Right atrium auricular region (tissue), 2 donors: ENCODE data around the gene CELA3A. TPM values are rescaled to one million over a fixed set of nuclear protein-coding genes. Genes with fewer than 3 reads are reported as not detected.

Experiments used
- DNase-seq: peaks from one replicate; pipeline ENCODE4 v3.0.0-alpha.2; 2019; ENCODE audit warnings: low spot score
- H3K27ac ChIP-seq, 2 donors: fragments of 200-600 bp; sonication (generic); 1 replicate in 1 of 2; 2 replicates in 1 of 2; pipeline ENCODE4 v1.5.1; 2016 to 2019
- H3K27me3 ChIP-seq, 2 donors: fragments of 200-600 bp; sonication (generic); one replicate each; pipeline versions ENCODE4 v1.5.1 to v1.6.0; 2017 to 2019
- H3K36me3 ChIP-seq: fragments of 200-600 bp; sonication (generic); one replicate; pipeline ENCODE4 v1.5.1; 2016
- H3K4me1 ChIP-seq, 2 donors: fragments of 200-600 bp; sonication (generic); one replicate each; pipeline versions ENCODE4 v1.5.1 to v1.6.0; 2017 to 2019
- H3K4me3 ChIP-seq, 2 donors: fragments of 200-600 bp; sonication (generic); 1 replicate in 1 of 2; 2 replicates in 1 of 2; pipeline ENCODE4 v1.5.1; 2017 to 2019; ENCODE audit warnings: mild to moderate bottlenecking in 1 of 2, moderate library complexity in 1 of 2
- H3K9me3 ChIP-seq, 2 donors: fragments of 200-600 bp; sonication (generic); one replicate each; pipeline ENCODE4 v1.5.1; 2019
- total RNA-seq, 2 donors: library from RNA; depleted of rRNA; stranded (reverse); fragments of >200 nt; gene quantifications; one replicate each; pipeline ENCODE4 v1.1.0, GENCODE V29; 2016
- TF ChIP-seq, protein P1 (sequence below), 2 donors: fragments of 200-600 bp; sonication (generic); IDR thresholded peaks; one replicate each; pipeline ENCODE4 v1.5.1; 2019; ENCODE audit warnings: antibody characterized with exemption in 2 of 2

The CELA3A gene, protein sequence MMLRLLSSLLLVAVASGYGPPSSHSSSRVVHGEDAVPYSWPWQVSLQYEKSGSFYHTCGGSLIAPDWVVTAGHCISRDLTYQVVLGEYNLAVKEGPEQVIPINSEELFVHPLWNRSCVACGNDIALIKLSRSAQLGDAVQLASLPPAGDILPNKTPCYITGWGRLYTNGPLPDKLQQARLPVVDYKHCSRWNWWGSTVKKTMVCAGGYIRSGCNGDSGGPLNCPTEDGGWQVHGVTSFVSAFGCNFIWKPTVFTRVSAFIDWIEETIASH
- total RNA-seq: not detected

DNA sequence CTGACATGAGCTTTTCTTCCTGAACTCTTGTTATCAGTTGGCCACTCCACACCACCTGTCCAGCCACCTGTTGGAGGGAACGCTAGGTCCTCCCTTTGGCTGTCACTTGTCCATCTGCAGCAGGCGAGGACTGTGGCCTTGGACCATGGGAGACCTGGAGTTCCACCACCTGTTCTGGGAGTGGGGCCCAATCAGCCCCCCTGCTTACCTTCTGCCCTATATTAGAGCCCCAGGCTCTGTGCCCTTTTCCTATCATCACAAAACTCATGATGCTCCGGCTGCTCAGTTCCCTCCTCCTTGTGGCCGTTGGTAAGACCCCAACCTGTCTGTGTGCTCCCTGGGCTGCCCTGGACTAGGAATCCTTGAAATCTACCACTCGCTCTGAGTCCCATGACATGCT, at the start of gene CELA3A:
CELA3A (plus strand) TSS at position 249 of the 400 bp plus-strand sequence; CDS start at position 267, 18 bp downstream.
- DNase-seq: no peak

DNA sequence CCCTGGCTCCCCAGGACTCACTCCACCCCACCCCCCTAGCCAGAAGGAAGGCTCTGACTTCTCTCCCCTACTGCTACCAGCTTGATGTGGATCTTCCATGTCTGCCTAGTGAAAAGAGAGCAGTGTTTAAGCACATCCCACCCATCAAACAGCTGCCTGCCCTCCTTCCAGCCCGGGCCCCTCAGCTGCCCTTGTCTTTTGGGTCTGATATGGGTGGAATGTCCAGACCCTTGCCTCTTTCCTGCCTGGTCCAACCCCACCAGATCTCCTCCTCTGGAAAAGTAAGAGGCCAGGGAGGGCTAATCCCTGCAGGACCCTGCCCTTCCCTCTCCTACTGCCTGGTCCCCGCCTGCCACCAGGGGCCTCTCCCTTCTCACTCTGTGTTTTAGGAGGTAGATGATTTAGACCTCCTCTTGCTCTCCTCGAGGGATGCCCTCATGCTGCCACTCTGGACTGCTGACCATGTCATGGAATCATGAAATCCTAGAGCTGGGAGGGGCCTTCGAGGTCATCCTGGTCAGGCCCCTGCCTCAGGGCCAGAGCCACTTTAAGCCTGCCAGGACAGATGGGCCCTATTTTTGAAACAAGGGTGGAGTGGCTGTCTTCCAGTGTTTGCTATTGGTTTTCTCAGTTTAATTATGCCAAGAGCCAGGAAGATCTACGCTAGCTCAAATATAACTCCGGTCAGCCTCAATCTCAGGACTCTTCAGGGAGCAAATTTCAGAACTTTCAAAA, 48.5 kb upstream of the CELA3A start:
- no peaks in the 10 kb centered on the region for H3K27me3 ChIP-seq
- no peak for DNase-seq
- peak overlapping the region; percentile 7 to 31 for H3K27ac ChIP-seq
- TF ChIP-seq, protein P1, sequence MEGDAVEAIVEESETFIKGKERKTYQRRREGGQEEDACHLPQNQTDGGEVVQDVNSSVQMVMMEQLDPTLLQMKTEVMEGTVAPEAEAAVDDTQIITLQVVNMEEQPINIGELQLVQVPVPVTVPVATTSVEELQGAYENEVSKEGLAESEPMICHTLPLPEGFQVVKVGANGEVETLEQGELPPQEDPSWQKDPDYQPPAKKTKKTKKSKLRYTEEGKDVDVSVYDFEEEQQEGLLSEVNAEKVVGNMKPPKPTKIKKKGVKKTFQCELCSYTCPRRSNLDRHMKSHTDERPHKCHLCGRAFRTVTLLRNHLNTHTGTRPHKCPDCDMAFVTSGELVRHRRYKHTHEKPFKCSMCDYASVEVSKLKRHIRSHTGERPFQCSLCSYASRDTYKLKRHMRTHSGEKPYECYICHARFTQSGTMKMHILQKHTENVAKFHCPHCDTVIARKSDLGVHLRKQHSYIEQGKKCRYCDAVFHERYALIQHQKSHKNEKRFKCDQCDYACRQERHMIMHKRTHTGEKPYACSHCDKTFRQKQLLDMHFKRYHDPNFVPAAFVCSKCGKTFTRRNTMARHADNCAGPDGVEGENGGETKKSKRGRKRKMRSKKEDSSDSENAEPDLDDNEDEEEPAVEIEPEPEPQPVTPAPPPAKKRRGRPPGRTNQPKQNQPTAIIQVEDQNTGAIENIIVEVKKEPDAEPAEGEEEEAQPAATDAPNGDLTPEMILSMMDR (IDR thresholded peaks at IDR 0.05): peak in 1 of 2 donors; percentile 16
- H3K4me1 ChIP-seq: peaks cover 0 to 31% of the 10 kb centered on the region in 2 donors
- no peaks in the 10 kb centered on the region for H3K36me3 ChIP-seq
- H3K9me3 ChIP-seq: no peaks in the 10 kb centered on the region
- H3K4me3 ChIP-seq: no peak overlapping the region

More for the DNA sequence above, at the start of gene CELA3A:
- Histone ChIP-seq H3K36me3 (no peaks in the 10 kb centered on the region), H3K27me3 (no peaks in the 10 kb centered on the region), H3K4me3 (no peak within 1 kb of the TSS), H3K4me1 (no peaks in the 10 kb centered on the region), H3K27ac (no peak within 1 kb of the TSS), H3K9me3 (no peaks in the 10 kb centered on the region)
- TF ChIP-seq, protein P1 (IDR thresholded peaks at IDR 0.05): no peak

DNA sequence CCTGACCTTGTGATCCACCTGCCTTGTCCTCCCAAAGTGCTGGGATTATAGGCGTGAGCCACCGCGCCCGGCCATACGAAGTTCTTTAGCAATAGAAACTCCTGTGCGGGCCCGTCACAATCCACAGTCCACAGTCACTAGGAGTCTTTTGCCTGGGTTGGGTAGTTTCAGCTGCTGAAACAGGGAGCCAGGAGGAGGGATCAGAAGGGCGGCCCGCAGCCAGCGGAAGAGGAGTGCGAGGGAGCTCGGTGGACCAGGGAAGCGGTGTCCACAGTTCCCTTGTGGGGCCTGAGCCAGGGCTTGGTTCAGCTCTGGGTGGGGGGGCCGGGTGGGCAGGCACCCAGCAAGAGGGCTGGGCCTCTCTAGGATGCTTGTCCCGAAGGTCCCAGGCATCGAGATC, 46.4 kb upstream of the CELA3A start:
- Histone ChIP-seq H3K27ac (peak overlapping the region; percentile 80 to 81), H3K4me3 (no peak overlapping the region), H3K36me3 (no peaks in the 10 kb centered on the region), H3K9me3 (no peaks in the 10 kb centered on the region), H3K4me1 (peaks cover 0 to 36% of the 10 kb centered on the region in 2 donors), H3K27me3 (no peaks in the 10 kb centered on the region)
- peak; percentile 76 for DNase-seq
- TF ChIP-seq, protein P1 (IDR thresholded peaks at IDR 0.05): no peak

DNA sequence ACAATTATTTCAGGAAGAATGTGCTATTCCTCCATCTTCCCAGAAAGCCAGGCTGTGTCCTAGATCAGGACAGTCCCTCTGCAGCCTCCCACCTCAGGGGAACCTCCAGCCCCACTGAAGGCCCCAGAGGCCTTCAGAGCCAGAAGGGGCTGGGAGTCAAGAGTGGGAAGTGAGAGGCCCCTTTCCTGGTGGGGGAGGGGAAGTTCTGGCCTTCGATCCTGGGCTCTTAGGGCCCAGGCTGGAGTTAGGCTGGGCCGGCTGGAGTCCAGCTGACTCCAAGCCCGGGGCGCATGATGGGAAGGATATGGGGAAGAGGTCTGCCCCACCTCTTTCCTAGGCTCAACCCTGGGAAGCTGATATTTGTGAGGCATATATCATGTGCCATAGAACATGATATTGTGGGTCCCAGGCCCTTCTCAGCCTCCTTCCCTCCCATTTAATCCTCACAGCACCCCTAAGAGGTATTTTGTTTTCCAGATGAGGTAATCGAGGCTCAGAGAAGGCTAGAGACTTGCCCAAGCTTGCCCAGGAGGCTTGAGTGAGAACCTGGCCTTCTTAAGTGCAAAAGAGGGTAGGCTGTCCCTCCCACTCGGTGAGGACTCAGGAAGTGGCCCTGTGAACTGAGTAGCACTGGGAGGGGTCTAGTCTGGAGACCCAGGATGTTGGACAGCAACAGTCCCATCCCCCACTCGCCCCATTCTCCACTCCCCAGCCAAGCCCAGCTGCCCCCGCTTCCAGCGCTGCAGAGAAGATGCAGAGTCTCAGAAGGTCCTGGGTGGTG, 45.8 kb upstream of the CELA3A start:
- DNase-seq: no peak
- TF ChIP-seq, protein P1 (IDR thresholded peaks at IDR 0.05): no peak
- no peak overlapping the region for H3K4me3 ChIP-seq
- peaks cover 0 to 36% of the 10 kb centered on the region in 2 donors for H3K4me1 ChIP-seq
- H3K36me3 ChIP-seq: no peaks in the 10 kb centered on the region
- no peaks in the 10 kb centered on the region for H3K9me3 ChIP-seq
- no peaks in the 10 kb centered on the region for H3K27me3 ChIP-seq
- H3K27ac ChIP-seq: peak overlapping the region; percentile 80 to 81

DNA sequence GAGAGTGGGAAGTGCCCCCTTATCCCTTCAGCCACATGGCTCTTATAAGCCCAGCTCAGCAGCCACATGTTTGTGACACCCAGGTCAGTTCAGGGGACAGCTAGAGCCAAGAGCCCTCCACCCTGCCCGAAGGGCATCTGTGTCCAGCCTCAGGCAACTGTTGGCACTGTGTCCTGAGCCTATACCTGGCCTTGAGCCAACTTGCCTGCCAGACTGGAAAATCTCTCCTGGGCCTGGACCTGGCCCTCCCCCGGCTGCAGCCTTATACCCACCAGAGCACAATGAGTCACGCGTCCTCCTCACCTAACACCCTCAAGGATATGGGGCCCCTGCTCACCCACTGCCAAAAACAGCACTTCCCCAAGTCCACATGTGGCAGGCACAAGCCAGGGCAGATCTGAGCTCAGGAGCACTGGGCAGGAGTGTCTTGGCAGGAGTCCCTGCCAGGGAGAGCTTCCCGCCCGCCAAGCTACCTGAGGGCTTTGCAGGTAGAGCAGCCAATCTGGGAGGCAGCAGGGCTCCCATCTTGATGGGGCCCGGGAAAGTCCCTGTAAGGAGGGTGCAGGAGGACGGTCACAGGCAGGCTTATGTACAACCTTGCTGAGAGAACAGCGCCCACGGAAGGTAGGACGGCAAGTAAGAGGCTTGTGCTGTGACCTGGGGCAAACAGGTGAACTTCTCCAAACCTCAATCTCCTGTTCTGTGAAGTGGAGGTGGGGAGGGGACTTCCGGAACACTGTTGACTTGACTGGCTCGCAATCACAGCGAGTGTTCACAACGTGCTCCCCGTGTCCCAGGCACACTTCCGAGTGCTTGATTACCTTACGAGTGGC, 44.5 kb upstream of the CELA3A start:
- H3K4me1 ChIP-seq: peaks cover 0 to 43% of the 10 kb centered on the region in 2 donors
- DNase-seq: peak; percentile 75
- no peak overlapping the region for H3K4me3 ChIP-seq
- H3K9me3 ChIP-seq: no peaks in the 10 kb centered on the region
- peak overlapping the region; percentile 80 to 81 for H3K27ac ChIP-seq
- H3K27me3 ChIP-seq: no peaks in the 10 kb centered on the region
- TF ChIP-seq, protein P1 (IDR thresholded peaks at IDR 0.05): no peak
- no peaks in the 10 kb centered on the region for H3K36me3 ChIP-seq
